Activated naive CD8-positive, alpha-beta T cell treated with anti-CD3 and anti-CD28 coated beads, Interleukin-2, amount 50 U/mL, for 16 hours (primary cell): ENCODE measurements around the gene GLB1L3.
"Not testable (repeated sequence)": the region's sequence is repeated elsewhere in the genome, so short reads cannot be mapped to it uniquely, and the experiment has no call there.

ENCODE experiments used
- DNase-seq: peaks from one replicate; pipeline ENCODE4 v3.0.0-alpha.2; 2020; ENCODE audit warnings: low read depth, low spot score

Gene GLB1L3

DNA sequence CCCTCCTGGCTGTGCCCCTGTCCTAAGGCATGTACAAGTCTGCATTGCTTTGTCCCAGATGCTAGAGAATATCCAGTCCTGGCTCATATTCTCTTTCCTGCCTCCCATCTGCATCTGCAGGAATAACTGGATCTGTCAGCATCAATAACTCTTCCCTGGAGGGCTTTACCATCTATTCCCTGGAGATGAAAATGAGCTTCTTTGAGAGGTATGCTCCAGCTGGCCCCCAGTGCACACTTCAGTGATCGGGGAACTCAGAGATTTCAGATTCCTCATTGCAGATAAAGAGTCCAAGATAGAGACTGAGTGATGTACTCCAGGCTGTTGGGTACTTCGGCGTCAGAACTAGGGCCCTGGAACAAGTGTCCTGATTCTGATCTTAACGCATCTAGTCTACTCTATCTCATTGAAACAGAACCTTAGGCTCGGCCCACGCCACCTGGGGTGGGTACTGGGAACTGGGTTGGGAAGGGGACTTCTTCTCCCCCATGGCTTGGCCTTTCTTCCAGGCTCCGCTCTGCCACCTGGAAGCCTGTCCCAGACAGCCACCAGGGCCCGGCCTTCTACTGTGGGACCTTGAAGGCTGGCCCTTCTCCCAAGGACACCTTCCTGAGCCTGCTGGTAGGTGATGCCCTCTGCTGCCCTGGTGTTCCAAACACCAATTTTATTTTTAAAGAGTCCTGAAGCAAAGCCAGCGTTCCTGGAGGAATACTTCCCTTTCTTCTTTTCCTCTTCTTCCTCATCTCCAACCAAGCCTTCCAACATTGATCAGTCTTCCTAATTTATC lies 37.8 kb downstream of the GLB1L3 start:
- DNase-seq: no peak

GRCh38 chr11:134317103-134317502 lies 40.9 kb downstream of the GLB1L3 start:
- no peak for DNase-seq

DNA sequence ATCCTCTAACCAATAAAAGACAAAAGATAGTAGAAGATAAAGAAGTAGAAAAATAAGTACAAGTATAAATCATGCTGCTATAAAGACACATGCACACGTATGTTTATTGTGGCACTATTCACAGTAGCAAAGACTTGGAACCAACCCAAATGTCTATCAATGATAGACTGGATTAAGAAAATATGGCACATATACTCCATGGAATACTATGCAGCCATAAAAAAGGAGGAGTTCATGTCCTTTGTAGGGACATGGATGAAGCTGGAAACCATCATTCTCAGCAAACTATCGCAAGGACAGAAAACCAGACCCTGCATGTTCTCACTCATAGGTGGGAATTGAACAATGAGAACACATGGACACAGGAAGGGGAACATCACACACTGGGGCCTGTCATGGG lies 45.2 kb downstream of the GLB1L3 start:
- DNase-seq: not testable (repeated sequence)

- DNase-seq: no peak
These were observed 46.4 kb downstream of the GLB1L3 start for GRCh38 chr11:134322553-134322952.

GRCh38 chr11:134328433-134328832 lies 52.3 kb downstream of the GLB1L3 start:
- DNase-seq: no peak

DNA sequence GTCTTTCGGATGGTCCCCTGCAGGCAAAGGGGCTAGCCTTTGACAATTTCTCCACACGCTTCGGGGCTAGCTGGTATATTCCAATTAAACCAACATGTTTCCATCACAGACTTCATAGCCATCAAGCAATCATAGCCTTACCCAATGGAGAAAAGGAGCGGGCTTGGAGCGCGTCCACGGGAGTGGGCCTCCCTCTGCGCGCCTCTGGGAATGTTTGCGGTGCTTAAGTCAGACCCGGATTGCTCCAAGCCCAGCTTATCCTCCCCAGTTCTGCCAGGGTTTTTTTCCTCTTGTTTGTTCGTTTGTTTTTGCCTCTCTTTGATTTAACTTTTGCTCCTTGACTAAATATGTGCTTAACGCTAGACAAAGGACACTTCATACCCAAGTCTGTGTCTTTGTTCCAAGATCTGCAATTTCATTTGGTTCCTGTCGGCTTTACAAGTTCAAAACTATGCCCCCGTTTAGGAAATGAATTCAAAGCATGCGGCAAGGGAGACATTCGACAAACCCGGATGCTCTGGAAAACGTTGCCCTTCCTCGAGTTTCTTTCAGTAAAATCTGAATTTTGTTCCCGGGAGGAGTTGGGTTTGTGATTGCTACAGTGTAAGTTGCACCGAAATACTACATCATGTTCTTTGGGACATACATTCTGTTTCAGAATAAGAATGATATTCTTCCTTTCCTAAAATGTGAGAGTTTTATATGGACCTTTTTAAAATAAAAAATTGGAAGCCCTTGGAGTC lies 54.6 kb downstream of the GLB1L3 start:
- no peak for DNase-seq

- DNase-seq: peak; percentile 48
These were observed 55.4 kb downstream of the GLB1L3 start, which contains the start of gene GLB1L2 for GRCh38 chr11:134331354-134332188. Gene GLB1L2, plus strand, starts transcription at chr11:134331988. Its CDS starts 74 bp downstream, at chr11:134332062.

DNA sequence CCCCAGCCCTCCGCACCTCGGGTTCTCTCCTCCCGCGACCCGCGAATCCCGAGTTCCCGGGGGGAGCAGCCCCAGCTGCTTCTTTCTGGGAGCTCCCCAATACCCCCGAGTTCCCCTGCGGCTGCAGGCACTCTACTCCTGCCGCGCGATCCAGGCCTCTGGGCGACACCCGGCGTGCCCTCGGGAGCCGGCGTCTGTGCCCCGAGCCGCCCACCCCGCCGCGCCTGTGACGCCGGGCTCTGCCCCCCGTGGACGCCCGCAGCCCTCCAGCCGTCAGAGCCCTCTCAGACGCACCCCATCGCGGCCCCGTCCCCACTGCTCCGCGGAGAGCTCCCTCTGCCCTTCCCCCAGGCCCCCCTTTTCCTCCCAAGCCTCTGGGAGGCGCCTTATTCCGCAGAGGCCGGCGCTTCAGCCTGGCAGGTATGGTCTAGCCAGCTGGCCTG lies 56.0 kb downstream of the GLB1L3 start:
- DNase-seq: no peak

GRCh38 chr11:134332782-134333181 lies 56.6 kb downstream of the GLB1L3 start:
- no peak for DNase-seq

DNA sequence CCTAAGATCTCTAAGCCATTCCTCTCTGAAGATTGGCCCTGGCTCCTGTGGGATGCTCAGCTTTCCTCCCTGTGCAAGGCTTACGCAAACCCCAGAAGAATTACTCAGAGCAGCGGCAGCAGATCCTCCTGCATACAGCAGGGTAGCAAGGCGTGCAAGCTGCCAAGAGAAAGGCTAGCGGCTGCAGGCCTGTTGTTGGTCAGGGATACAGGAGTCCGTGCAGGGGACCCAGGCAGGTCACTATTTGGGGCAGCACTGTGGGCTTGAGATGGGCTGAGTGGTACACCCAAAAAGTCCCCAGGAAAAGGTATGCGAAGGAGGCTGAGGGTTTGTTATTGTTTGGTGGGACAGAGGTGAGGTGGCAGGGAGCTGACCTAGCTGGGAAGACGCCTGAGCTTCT lies 57.1 kb downstream of the GLB1L3 start:
- DNase-seq: no peak

GRCh38 chr11:134333946-134334345 lies 57.8 kb downstream of the GLB1L3 start:
- no peak for DNase-seq

DNA sequence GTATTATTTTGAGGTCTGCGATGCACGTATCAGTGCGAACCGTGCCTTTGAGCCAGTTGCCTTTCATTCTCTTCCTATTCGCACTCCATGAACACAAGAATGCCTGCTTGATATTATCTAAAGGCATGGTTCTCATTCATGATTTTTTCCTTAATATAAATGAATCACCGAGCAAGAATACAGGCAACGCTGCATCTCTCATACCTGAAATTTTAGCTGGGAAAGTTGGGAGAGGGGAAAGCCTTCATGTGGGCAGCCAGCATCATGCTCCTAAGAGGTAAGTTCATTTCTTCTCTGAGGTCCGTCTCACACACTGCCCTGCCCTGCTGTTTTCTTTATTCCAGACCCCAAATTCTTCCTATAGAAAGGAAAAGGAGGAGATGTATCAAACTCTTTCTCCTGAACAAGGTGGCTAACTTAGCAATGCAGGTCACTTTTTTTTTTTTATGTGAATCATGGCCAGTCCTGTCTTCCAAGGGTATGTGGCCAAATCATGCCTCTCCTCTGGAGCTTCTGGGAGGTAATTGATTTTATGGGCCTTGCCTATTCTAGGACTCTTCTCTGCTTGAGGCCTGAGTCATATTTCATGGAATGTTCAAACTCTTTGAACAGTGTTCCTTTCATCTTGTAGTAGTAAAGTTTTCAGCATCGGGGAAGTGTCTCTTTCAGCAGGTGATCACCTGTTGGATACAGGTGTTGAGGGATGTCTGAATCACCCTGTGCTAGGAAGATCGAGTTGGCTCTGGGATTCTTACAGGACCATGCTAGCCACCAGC lies 58.8 kb downstream of the GLB1L3 start:
- no peak for DNase-seq

DNA sequence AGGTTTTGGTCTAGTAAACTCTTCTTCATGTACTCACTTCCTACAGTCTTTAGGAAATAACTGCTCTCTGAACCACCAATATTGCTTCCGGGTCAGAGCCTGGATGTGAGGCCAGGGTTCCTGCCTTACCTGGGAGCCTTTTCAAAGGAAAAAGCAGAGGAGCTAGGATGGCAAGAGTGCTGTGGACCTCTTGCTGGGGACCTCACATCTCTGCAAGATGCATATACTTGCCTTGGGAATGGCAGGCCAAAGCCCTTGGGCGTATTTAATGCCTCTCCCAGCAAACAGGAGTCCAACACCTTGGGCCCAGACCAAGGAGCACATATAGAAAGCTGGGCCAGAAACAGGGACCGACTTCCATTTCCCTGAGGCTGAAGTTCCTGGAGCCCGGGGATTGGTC lies 60.9 kb downstream of the GLB1L3 start:
- no peak for DNase-seq

GRCh38 chr11:134338068-134338467 lies 61.9 kb downstream of the GLB1L3 start:
- no peak for DNase-seq

DNA sequence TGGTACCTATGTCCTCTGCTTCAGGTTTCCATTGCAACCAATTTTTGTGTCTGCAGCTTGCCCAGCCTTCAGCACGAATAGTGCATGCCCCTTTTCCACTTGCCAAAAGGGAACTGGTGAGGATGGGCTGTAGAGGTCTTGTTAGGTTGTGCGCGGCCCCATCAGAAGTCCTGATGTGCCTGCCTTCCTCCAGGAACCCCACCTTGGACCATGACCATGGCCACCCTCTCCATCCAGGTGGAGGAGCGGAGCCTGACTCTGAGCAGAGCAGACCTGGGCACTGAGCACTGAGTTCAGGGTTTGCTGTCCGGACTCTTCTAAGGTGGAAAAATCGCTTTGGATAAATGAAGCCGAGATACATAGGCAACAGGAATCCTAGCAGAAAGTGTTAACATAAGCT lies 62.5 kb downstream of the GLB1L3 start:
- no peak for DNase-seq

DNA sequence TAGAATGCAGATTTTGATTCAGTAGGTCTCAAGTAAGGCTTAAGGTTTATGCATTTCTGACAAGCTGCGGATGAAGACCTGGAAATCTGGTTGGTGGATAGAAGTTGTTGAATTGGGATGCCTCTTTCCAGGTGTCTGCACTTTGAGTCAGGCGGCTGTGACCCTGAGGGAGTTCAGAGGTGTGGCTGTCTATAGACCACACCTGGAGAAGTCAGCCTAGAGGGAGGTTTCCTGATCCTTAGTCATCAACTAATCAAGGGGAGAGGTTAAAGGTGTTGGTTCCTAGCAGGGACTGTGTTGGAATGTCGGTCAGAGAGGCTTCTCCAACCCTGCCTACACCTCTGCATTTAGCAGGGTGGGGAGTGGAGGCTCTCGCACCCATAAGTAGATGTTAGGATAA lies 63.6 kb downstream of the GLB1L3 start:
- DNase-seq: no peak

DNA sequence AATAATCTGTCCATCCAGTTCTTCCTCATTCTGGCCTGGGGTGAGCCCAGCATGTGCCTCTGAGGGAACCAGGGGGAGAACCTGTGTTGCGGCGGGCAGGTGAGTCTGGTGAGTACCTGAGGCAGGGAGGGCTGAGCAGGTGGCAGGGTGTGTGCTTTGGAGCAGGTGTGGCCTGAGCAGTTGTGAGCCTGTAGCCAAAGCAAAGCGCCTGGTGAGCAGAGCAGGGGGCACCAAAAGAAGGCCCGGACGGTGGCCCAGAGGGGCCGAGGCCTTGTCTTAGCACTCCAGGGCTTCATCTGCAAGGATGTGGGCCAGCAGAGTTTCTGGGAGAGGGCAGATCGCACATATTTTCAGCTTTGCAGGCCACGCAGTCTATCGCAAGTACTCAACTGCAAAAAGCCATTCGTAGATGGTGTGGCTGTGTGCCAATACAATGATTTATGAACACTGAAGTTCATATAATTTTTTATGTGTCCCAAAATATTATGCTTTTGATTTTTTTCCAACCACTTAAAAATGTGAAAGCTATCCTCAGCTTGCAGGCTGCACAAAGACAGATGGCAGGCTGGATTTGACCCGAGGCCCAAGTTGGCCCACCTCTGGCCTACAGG lies 64.3 kb downstream of the GLB1L3 start:
- DNase-seq: no peak

DNA sequence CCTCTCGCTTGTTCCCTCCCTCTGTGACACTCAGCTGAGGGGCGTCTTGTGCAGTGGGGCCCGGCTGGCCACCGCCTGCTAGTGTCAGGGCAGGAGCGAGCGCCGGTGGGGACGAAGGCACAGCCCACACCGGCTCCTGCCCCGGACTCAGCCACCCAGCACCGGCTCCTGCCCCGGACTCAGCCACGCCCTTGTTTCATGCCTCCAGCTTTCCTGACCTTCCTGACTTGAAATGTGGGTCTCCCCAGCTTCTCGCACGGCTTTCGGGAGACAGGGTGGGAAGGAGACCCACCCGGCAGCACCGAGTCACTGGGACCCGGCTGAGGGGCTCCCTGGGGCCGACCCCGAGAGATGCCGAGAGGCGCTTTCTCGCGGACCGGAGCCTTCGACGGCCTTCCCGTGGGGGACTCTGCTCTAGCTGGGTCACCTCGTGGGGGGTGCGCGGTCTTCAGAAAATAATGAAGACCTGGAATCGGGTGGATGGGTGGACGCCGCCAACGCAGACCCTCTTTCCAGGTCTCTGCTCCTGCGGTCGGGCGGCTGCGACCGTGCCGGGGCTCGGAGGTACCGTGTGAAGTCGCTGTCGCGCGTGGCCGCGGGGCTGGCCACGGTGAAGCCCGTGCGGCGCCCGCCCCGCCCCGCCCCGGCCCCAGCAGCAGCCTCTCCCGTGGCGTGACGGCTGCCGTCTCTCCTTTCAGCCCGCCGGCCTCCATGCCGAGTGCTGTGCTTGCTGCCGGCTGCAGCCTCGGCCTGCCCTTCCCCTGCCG lies 65.8 kb downstream of the GLB1L3 start:
- DNase-seq: no peak

- DNase-seq: no peak
These were observed 66.6 kb downstream of the GLB1L3 start for GRCh38 chr11:134342572-134343340.
